Kidney epithelial cell (primary cell): ENCODE data around the gene TRRAP. TPM values are rescaled to one million over a fixed set of nuclear protein-coding genes. Genes with fewer than 3 reads are reported as not detected.

Source experiments
- DNase-seq: peaks from one replicate; pipeline ENCODE4 v3.0.0-alpha.2; 2010; ENCODE audit warnings: low read depth
- H3K27me3 ChIP-seq: 2 replicates; pipeline ENCODE4 v1.6.0; 2011; ENCODE audit warnings: low read length; ENCODE audit not compliant: control insufficient read depth, insufficient read depth
- H3K36me3 ChIP-seq: 2 replicates; pipeline ENCODE4 v1.5.1; 2011; ENCODE audit warnings: low read length; ENCODE audit not compliant: control insufficient read depth, insufficient read depth
- H3K4me3 ChIP-seq: 2 replicates; pipeline ENCODE4 v1.5.1; 2011; ENCODE audit warnings: low read depth, mild to moderate bottlenecking, control low read depth, low read length
- CTCF ChIP-seq: IDR thresholded peaks from 2 replicates; pipeline ENCODE4 v1.5.1; 2011; ENCODE audit warnings: mild to moderate bottlenecking, moderate library complexity, low read length, control low read depth, inconsistent platforms; ENCODE audit not compliant: insufficient read depth, poor library complexity, severe bottlenecking
- total RNA-seq: library from RNA; depleted of rRNA; stranded (reverse); fragments of >200 nt; gene quantifications from 2 replicates; pipeline ENCODE4 v1.2.3, GENCODE V29; 2015

Gene TRRAP
- total RNA-seq, 1 donor from 2014 or later: 35.1 TPM

GRCh38 chr7:98993024-98993897, 114.9 kb downstream of the TRRAP start:
- no peak for DNase-seq
- TF ChIP-seq CTCF: no peak
- Histone ChIP-seq H3K27me3 (no peaks in the 10 kb centered on the region), H3K4me3 (no peak overlapping the region), H3K36me3 (peaks cover 1% of the 10 kb centered on the region)

- H3K27me3 ChIP-seq: no peaks in the 10 kb centered on the region
- DNase-seq: no peak
- no peak overlapping the region for H3K4me3 ChIP-seq
- TF ChIP-seq CTCF: no peak
- peaks cover 2% of the 10 kb centered on the region for H3K36me3 ChIP-seq
Observed at GRCh38 chr7:98994046-98994944, 116.0 kb downstream of the TRRAP start.

- Histone ChIP-seq H3K4me3 (no peak overlapping the region), H3K36me3 (peaks cover 2% of the 10 kb centered on the region), H3K27me3 (no peaks in the 10 kb centered on the region)
- no peak for DNase-seq
- TF ChIP-seq CTCF: no peak
Observed at GRCh38 chr7:98995111-98995510, 116.8 kb downstream of the TRRAP start.

GRCh38 chr7:98995523-98996149, 117.3 kb downstream of the TRRAP start:
- H3K27me3 ChIP-seq: no peaks in the 10 kb centered on the region
- no peak overlapping the region for H3K4me3 ChIP-seq
- peaks cover 2% of the 10 kb centered on the region for H3K36me3 ChIP-seq
- no peak for TF ChIP-seq CTCF
- DNase-seq: no peak

GRCh38 chr7:98996150-98996552, 117.8 kb downstream of the TRRAP start:
- H3K27me3 ChIP-seq: no peaks in the 10 kb centered on the region
- no peak for DNase-seq
- TF ChIP-seq CTCF: no peak
- H3K4me3 ChIP-seq: no peak overlapping the region
- H3K36me3 ChIP-seq: peaks cover 2% of the 10 kb centered on the region
